NCI-H2107 (cell line): ENCODE measurements around the gene IRS2.
"Not testable (repeated sequence)": the region's sequence is repeated elsewhere in the genome, so short reads cannot be mapped to it uniquely, and the experiment has no call there.

Experiments used
- DNase-seq: peaks from one replicate; lab custom pipeline; 2025; lab: John Stamatoyannopoulos, UW

Gene IRS2

GRCh38 chr13:109786457-109787134, at the start of gene IRS2:
Gene IRS2 (minus strand): TSS chr13:109786583. CDS start chr13:109786053, 530 bp downstream.
- DNase-seq, result peak; percentile 86

- no peak for DNase-seq
Measured at GRCh38 chr13:109834973-109835720, 48.8 kb upstream of the IRS2 start.

GRCh38 chr13:109833940-109834339, 47.6 kb upstream of the IRS2 start:
- DNase-seq, result no peak

- DNase-seq, result no peak
Measured at GRCh38 chr13:109833071-109833470, 46.7 kb upstream of the IRS2 start.

- DNase-seq, result not testable (repeated sequence)
Measured at GRCh38 chr13:109828591-109829316, 42.4 kb upstream of the IRS2 start.

- not testable (repeated sequence) for DNase-seq
Measured at GRCh38 chr13:109823201-109823600, 36.8 kb upstream of the IRS2 start.

- no peak for DNase-seq
Measured at GRCh38 chr13:109821103-109821502, 34.7 kb upstream of the IRS2 start.

GRCh38 chr13:109819874-109820273, 33.5 kb upstream of the IRS2 start:
- DNase-seq, result no peak

- DNase-seq, result no peak
Measured at GRCh38 chr13:109818886-109819285, 32.5 kb upstream of the IRS2 start.

- DNase-seq, result peak; percentile 30
Measured at GRCh38 chr13:109817591-109818535, 31.5 kb upstream of the IRS2 start.

GRCh38 chr13:109816808-109817203, 30.4 kb upstream of the IRS2 start:
- DNase-seq, result no peak

GRCh38 chr13:109816112-109816807, 29.9 kb upstream of the IRS2 start:
- no peak for DNase-seq

- DNase-seq, result no peak
Measured at GRCh38 chr13:109815651-109816050, 29.3 kb upstream of the IRS2 start.

GRCh38 chr13:109813663-109814062, 27.3 kb upstream of the IRS2 start:
- no peak for DNase-seq

- no peak for DNase-seq
Measured at GRCh38 chr13:109812382-109812781, 26.0 kb upstream of the IRS2 start.

GRCh38 chr13:109810761-109811510, 24.6 kb upstream of the IRS2 start:
- DNase-seq, result no peak

- no peak for DNase-seq
Measured at GRCh38 chr13:109809216-109809932, 23.0 kb upstream of the IRS2 start.

- no peak for DNase-seq
Measured at GRCh38 chr13:109807345-109807744, 21.0 kb upstream of the IRS2 start.

- DNase-seq, result no peak
Measured at GRCh38 chr13:109804654-109805053, 18.3 kb upstream of the IRS2 start.

- DNase-seq, result no peak
Measured at GRCh38 chr13:109803825-109804224, 17.4 kb upstream of the IRS2 start.
